PC-9 (cell line): ENCODE measurements around the gene RBMS3.

Experiments
- CTCF ChIP-seq: fragments of 200-600 bp; sonication (generic); conservative IDR thresholded peaks from 2 replicates; pipeline ENCODE4 v1.6.1; 2017; ENCODE audit warnings: mixed run types, antibody characterized with exemption, mild to moderate bottlenecking, moderate library complexity
- EZH2 ChIP-seq: fragments of 200-600 bp; sonication (generic); IDR thresholded peaks from 2 replicates; pipeline ENCODE4 v1.8.0; 2017; ENCODE audit warnings: antibody characterized with exemption, low read depth

- TF ChIP-seq CTCF, result no peak
- TF ChIP-seq EZH2, result no peak
These were observed 626.0 kb downstream of the RBMS3 start for GRCh38 chr3:29906906-29907305.
